T-helper 17 cell (primary cell): ENCODE data around the gene DISP1. TPM values are rescaled to one million over a fixed set of nuclear protein-coding genes. Genes with fewer than 3 reads are reported as not detected.
A peak's percentile ranks its signal among the peaks of the same experiment; 100 is the strongest.

Source experiments
- ATAC-seq: fragments of 150-1000 bp; cut with Tn5 transposase; 2 replicates; pipeline ENCODE4 v1.10.0; 2021; ENCODE audit warnings: mild to moderate bottlenecking, moderate library complexity
- DNase-seq, 3 donors: peaks; one replicate each; pipeline versions ENCODE4 v3.0.0 to v3.0.0-alpha.2; 2020 to 2021
- H3K9me3 ChIP-seq: one replicate; pipeline ENCODE4 v1.7.0; 2013; ENCODE audit warnings: low read length, mild to moderate bottlenecking; ENCODE audit not compliant: control insufficient read depth, poor library complexity, severe bottlenecking
- H3K27ac Mint-ChIP-seq: one replicate; pipeline ENCODE4 v1.8.0; 2022; ENCODE audit warnings: mild to moderate bottlenecking, moderate library complexity, mixed read lengths
- H3K27me3 Mint-ChIP-seq: one replicate; pipeline ENCODE4 v1.8.0; 2022; ENCODE audit warnings: mixed read lengths
- H3K36me3 Mint-ChIP-seq: one replicate; pipeline ENCODE4 v1.8.0; 2022; ENCODE audit warnings: low read depth, mixed read lengths
- H3K4me1 Mint-ChIP-seq: one replicate; pipeline ENCODE4 v1.8.0; 2022; ENCODE audit warnings: mild to moderate bottlenecking, mixed read lengths
- H3K4me3 Mint-ChIP-seq: one replicate; pipeline ENCODE4 v1.8.0; 2022; ENCODE audit warnings: mild to moderate bottlenecking, moderate library complexity, mixed read lengths
- total RNA-seq, 4 donors: library from RNA in 2 of 4; stranded (reverse) in 2 of 4; gene quantifications; one replicate each; pipeline ENCODE4 v1.2.3 and lab custom pipeline; 2022 to 2026

The DISP1 gene
- total RNA-seq, 2 donors from 2014 or later, result 1.9 to 2.5 TPM

DNA sequence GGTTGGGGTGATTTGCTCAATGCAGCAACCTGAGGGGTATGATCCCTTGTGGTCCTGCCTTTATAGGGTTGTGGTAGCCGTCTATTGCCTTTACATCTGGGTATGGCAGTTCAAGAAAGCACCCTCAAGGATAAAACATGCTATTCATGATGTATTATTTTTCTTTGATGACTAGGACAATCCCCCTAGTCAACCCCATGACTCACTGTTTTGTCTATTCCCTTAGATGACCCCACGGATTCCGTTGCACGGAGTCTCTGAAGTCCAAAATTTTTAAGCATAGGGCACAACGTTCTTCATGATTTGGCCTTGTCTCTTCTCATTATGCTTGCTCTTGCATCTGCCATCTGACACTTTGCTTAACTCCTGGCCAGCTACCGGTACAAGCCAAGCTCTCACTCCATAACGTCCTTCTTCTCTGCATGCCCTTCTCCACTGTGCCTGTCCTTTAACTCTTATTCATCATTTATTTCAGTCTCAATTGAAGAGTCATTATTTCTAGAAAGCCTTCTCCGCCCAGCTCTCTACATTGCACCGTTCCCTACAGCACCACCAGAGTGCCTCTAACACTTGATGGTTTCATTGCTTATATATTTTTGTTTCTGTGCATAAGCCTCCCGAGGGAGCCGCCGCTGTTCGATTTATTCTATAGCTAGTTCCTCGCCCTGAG lies 838 bp upstream of the DISP1 start:
- DNase-seq, result no peak
- Mint-ChIP-seq H3K4me1 (peaks cover 18% of the 10 kb centered on the region), H3K27ac (peak overlapping the region; percentile 85)

DNA sequence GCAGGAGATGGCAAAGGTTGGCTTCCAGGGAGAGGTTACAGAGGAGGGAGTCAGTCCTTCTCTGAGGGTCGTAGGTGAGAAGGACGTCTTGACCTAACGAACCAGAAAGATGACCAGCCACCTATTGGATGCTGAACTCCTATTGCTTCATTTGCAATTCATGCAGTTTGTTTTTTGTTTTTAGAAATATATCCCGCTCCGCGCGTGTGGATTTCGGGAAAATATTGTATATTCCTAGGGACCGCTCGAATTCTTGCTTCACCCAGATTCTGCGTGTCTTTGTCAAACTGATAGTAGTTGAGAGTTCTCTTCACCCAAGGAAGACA lies 564 bp downstream of the DISP1 start:
- no peaks in the 10 kb centered on the region for H3K9me3 ChIP-seq
- Mint-ChIP-seq H3K4me3 (peak overlapping the region; percentile 95), H3K36me3 (peaks cover 4% of the 10 kb centered on the region), H3K27ac (peak overlapping the region; percentile 85), H3K4me1 (peaks cover 23% of the 10 kb centered on the region), H3K27me3 (peaks cover 7% of the 10 kb centered on the region)
- DNase-seq, result no peak
- ATAC-seq, result no peak

More for the DNA sequence above, 838 bp upstream of the DISP1 start:
- no peak for ATAC-seq
- Mint-ChIP-seq H3K27me3 (peaks cover 11% of the 10 kb centered on the region), H3K4me3 (peak overlapping the region; percentile 95), H3K36me3 (peaks cover 2% of the 10 kb centered on the region)
- no peaks in the 10 kb centered on the region for H3K9me3 ChIP-seq

DNA sequence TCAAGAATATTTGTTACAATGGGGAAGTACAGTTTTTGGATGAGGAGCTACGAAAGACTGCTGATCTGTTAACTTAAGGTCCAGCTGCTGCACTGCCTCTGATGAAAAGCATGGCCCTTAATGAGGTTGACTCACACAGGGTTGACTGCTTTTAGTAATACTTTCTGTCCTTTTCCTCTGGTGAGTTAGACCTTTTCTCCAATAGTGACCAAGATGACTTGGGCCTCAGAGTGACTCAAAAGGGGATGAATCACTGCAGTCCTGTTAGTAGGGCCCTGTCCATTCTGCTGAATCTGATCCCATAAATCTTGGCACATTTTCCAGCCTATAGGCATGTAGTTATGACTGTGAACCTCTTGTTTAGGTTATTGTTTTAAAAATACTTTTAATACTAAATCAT lies 2.7 kb downstream of the DISP1 start:
- Mint-ChIP-seq H3K27ac (no peak overlapping the region), H3K36me3 (peaks cover 4% of the 10 kb centered on the region), H3K4me1 (peaks cover 25% of the 10 kb centered on the region), H3K4me3 (no peak overlapping the region), H3K27me3 (no peaks in the 10 kb centered on the region)
- H3K9me3 ChIP-seq, result no peaks in the 10 kb centered on the region
- DNase-seq, result no peak
- no peak for ATAC-seq

DNA sequence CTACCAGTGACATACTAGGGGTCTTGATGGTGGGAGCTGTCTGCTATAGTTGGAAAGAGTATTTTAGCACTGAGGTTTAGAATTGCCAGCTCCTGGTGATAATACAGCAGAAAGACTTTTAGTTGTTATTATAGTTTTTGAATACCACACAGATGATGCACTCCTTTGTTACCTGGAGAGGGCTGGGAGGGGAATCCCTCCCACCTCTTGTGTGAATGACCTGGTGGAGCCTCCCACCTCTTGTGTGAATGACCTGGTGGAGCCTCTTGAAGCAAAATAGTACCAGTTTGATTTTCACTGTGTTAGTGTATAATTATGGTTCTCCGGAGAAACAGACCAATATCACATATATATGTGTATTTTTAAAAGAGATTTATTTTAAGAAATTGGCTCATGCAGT lies 3.3 kb downstream of the DISP1 start:
- peaks cover 31% of the 10 kb centered on the region for H3K4me1 Mint-ChIP-seq
- H3K4me3 Mint-ChIP-seq, result no peak overlapping the region
- H3K27me3 Mint-ChIP-seq, result no peaks in the 10 kb centered on the region
- no peak for ATAC-seq
- H3K27ac Mint-ChIP-seq, result no peak overlapping the region
- no peak for DNase-seq
- H3K36me3 Mint-ChIP-seq, result peaks cover 4% of the 10 kb centered on the region
- H3K9me3 ChIP-seq, result no peaks in the 10 kb centered on the region

DNA sequence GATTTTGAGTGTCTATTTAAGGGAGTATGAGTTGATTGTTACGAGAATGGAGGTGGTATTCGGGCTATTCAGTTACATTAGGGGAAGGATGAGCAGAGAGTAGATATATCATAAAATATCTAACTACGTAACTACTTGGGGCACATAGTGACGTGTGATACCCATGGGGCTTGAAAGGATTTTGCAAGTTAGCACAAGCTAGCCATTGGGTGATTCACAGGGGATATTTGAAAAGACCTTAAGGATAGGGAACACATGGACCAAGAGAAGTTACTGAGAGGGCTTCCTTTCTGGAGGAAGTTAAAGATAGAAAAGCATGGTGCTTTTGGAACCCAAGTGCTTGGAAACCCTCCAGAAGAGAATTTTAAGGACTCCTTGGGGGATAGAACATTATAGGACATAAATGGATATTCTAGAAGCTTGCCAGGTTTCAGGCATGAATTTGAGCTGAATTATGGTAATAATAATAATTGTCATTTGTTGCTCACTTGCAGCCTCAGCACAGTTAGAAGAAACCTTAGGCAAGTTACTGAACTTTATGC lies 5.4 kb downstream of the DISP1 start:
- Mint-ChIP-seq H3K4me1 (peaks cover 23% of the 10 kb centered on the region), H3K4me3 (no peak overlapping the region), H3K27me3 (no peaks in the 10 kb centered on the region), H3K27ac (no peak overlapping the region), H3K36me3 (peaks cover 2% of the 10 kb centered on the region)
- ATAC-seq, result no peak
- no peaks in the 10 kb centered on the region for H3K9me3 ChIP-seq
- DNase-seq, result no peak

DNA sequence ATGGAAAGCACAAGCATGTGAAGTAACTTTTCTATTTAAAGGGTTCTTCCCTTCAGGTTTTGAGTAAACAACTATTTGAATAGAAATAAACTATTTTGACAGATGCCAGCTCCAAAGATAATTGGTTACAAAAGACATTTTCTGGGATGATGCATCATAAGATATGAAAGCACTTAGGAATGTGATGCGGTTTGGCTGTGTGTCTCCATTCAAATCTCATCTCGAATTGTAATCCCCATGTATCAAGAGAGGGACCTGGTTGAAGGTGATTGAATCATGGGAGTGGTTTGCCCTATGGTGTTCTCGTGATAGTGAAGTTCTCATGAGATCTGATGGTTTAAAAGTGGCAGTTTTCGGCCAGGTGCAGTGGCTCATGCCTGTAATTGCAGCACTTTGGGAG lies 6.4 kb downstream of the DISP1 start:
- H3K4me1 Mint-ChIP-seq, result peaks cover 20% of the 10 kb centered on the region
- DNase-seq (no peak), ATAC-seq (no peak)
- no peak overlapping the region for H3K27ac Mint-ChIP-seq
- no peaks in the 10 kb centered on the region for H3K9me3 ChIP-seq
- no peak overlapping the region for H3K4me3 Mint-ChIP-seq
- H3K36me3 Mint-ChIP-seq, result peaks cover 2% of the 10 kb centered on the region
- H3K27me3 Mint-ChIP-seq, result no peaks in the 10 kb centered on the region

DNA sequence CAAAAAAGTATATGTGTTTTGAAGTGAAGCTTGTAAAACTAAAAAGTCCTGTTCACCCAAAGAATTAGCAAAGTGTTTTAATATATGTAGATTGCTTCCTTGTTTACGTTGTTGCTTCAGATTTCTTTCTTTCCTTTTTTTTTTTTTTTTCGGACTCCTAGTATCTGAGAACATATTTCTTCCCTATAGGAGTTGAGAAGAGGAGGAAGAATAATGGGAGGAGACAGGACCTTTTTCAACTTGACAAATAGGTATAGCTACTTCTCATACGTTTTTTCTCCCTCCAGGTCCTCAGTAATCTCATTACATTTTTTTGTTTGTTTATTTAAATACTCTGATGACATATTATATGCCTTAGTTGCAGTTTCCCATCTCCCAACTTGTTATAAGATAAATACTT lies 8.9 kb downstream of the DISP1 start:
- no peak overlapping the region for H3K4me3 Mint-ChIP-seq

GRCh38 chr1:222824641-222825040 lies 9.8 kb downstream of the DISP1 start:
- Mint-ChIP-seq H3K36me3 (peaks cover 2% of the 10 kb centered on the region), H3K4me3 (no peak overlapping the region), H3K27ac (no peak overlapping the region), H3K27me3 (no peaks in the 10 kb centered on the region), H3K4me1 (peaks cover 15% of the 10 kb centered on the region)
- ATAC-seq (no peak), DNase-seq (no peak)
- no peaks in the 10 kb centered on the region for H3K9me3 ChIP-seq

More for the DNA sequence above, 8.9 kb downstream of the DISP1 start:
- DNase-seq (no peak), ATAC-seq (no peak)
- peaks cover 15% of the 10 kb centered on the region for H3K4me1 Mint-ChIP-seq
- H3K27ac Mint-ChIP-seq, result no peak overlapping the region
- peaks cover 2% of the 10 kb centered on the region for H3K36me3 Mint-ChIP-seq
- no peaks in the 10 kb centered on the region for H3K27me3 Mint-ChIP-seq
- no peaks in the 10 kb centered on the region for H3K9me3 ChIP-seq

DNA sequence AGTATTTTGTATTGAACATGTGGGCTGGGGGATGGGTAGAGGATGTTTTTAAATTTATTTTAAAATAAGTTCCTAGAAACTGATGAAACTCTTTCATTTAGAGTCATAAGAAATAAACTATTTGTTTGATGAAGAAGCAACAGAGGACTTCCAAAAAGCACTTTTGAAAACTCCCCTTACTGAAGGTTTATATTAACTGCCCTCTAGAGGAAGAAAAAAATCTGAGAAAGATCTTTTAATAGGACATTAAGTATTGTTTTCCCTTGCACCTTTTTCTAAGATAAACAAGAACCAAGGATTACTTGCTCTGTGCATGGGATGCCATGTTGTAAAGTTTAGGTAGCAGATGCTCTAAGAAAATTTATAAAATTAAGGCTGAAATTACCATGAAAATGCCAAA lies 14.1 kb downstream of the DISP1 start:
- DNase-seq (no peak), ATAC-seq (no peak)
- H3K36me3 Mint-ChIP-seq, result no peaks in the 10 kb centered on the region
- H3K27me3 Mint-ChIP-seq, result no peaks in the 10 kb centered on the region
- H3K9me3 ChIP-seq, result no peaks in the 10 kb centered on the region
- peaks cover 7% of the 10 kb centered on the region for H3K4me1 Mint-ChIP-seq
- no peak overlapping the region for H3K4me3 Mint-ChIP-seq
- H3K27ac Mint-ChIP-seq, result no peak overlapping the region

- DNase-seq, result no peak
- Mint-ChIP-seq H3K27me3 (no peaks in the 10 kb centered on the region), H3K27ac (peak overlapping the region; percentile 75), H3K36me3 (no peaks in the 10 kb centered on the region), H3K4me3 (no peak overlapping the region), H3K4me1 (peaks cover 9% of the 10 kb centered on the region)
- ATAC-seq, result no peak
- H3K9me3 ChIP-seq, result no peaks in the 10 kb centered on the region
Measured at GRCh38 chr1:222829868-222830267, 15.0 kb downstream of the DISP1 start.

DNA sequence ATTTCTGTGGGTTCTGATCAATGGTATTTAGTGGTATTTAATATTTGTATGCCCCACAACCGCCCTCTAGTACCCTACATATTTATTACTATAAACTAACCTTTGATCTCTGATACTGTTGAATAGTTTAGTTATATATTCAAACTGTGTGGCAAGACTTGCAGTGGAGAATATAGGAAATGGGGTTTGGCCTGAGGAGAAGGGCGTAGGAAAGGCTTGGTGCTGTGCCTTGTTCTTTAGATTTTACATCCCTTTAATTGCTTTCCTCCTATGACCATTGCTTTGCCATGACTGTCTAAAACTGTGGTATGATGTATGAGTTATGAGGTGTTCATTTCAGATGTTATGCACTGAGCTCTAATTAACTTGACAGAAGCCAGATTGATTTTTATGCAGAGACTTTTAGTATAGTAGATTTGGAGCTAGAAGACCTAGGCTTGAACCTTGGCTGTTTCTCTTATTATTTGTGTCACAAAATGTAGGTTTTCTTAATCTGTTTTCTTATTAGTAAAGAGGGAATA lies 18.6 kb downstream of the DISP1 start:
- H3K27ac Mint-ChIP-seq, result no peak overlapping the region
- no peak overlapping the region for H3K4me3 Mint-ChIP-seq
- no peaks in the 10 kb centered on the region for H3K36me3 Mint-ChIP-seq
- no peak for DNase-seq
- no peaks in the 10 kb centered on the region for H3K27me3 Mint-ChIP-seq
- H3K9me3 ChIP-seq, result no peaks in the 10 kb centered on the region
- H3K4me1 Mint-ChIP-seq, result peaks cover 9% of the 10 kb centered on the region
- no peak for ATAC-seq

DNA sequence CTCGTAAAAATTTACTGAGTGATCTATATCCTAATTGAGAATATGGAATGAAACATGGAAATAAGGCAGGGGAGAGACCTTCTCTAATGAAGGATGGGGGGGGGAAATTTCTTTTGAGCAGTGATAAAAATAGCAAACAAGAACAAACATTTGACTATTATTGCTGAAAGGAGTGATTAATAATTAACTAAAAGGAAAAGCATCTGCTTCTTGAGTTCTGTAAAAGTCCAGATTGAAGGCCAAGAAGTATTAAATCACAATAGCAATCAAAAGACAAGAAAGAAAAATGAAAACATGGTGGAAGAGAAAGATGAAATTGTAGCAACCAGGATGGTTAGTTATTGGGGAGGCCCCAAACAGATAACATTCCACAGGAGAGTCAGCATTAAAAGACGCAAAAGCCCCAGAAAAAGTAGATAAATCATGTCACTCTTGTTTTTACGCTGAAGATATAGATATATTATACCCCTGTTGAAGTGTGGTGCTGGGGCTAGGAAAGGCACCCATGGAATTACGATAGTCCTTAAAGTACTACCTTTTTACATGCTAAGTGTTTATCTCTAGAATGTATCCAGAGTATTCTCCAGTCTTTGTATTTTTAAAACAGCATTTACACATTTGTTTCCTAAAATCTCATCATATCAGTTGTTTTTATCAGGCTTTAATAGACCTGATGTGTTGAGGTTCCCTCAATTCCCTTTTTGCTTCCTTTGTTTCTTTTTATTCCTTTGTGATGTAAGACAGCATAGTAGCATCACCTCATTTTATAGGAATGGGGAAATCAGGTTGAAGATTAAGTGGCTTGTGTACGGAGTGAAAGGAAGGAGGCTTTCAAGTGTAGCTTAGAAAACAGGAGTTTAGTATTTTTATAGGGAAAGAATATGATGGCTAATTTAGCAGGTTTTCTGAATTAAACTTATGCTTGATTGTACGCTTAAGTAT lies 28.9 kb downstream of the DISP1 start:
- H3K27me3 Mint-ChIP-seq, result no peaks in the 10 kb centered on the region
- no peaks in the 10 kb centered on the region for H3K36me3 Mint-ChIP-seq
- H3K9me3 ChIP-seq, result no peaks in the 10 kb centered on the region
- H3K27ac Mint-ChIP-seq, result no peak overlapping the region
- peaks cover 10% of the 10 kb centered on the region for H3K4me1 Mint-ChIP-seq
- no peak for DNase-seq
- H3K4me3 Mint-ChIP-seq, result no peak overlapping the region
- no peak for ATAC-seq

DNA sequence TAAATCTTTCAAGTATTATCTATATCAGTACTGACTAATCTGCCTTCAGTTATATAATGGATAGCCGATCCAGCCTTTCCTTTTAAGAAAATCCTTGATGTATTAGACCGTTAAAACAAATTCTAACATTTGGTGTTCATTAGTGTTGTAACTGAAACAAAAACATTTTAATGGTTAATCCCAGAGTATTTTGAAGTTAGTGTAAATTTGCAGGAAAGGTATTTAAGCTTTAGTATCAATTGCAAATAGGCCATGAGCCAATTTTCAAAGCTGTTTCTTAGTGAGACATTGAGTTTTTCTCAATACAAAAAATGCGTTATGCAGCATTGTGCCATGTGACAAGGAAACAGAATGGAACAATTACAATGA lies 29.6 kb downstream of the DISP1 start:
- no peak for ATAC-seq

More for the DNA sequence above, 29.6 kb downstream of the DISP1 start:
- no peaks in the 10 kb centered on the region for H3K36me3 Mint-ChIP-seq
- no peak overlapping the region for H3K27ac Mint-ChIP-seq
- peaks cover 10% of the 10 kb centered on the region for H3K4me1 Mint-ChIP-seq
- DNase-seq, result no peak
- no peaks in the 10 kb centered on the region for H3K27me3 Mint-ChIP-seq
- no peaks in the 10 kb centered on the region for H3K9me3 ChIP-seq
- no peak overlapping the region for H3K4me3 Mint-ChIP-seq
